K562 treated with DMSO at 1 percent for 4 hours (cell line): ENCODE results near the gene SANBR. TPM values are rescaled to one million over a fixed set of nuclear protein-coding genes. Genes with fewer than 3 reads are reported as not detected.

ENCODE experiments used
- total RNA-seq: library from RNA; unstranded; fragments of 300-600 nt; gene quantifications from 2 replicates; pipeline ENCODE4 v1.2.3, GENCODE V29; 2022; ENCODE audit not compliant: insufficient read depth

SANBR gene
- 4.9 and 5.6 TPM in 2 replicates for total RNA-seq

DNA sequence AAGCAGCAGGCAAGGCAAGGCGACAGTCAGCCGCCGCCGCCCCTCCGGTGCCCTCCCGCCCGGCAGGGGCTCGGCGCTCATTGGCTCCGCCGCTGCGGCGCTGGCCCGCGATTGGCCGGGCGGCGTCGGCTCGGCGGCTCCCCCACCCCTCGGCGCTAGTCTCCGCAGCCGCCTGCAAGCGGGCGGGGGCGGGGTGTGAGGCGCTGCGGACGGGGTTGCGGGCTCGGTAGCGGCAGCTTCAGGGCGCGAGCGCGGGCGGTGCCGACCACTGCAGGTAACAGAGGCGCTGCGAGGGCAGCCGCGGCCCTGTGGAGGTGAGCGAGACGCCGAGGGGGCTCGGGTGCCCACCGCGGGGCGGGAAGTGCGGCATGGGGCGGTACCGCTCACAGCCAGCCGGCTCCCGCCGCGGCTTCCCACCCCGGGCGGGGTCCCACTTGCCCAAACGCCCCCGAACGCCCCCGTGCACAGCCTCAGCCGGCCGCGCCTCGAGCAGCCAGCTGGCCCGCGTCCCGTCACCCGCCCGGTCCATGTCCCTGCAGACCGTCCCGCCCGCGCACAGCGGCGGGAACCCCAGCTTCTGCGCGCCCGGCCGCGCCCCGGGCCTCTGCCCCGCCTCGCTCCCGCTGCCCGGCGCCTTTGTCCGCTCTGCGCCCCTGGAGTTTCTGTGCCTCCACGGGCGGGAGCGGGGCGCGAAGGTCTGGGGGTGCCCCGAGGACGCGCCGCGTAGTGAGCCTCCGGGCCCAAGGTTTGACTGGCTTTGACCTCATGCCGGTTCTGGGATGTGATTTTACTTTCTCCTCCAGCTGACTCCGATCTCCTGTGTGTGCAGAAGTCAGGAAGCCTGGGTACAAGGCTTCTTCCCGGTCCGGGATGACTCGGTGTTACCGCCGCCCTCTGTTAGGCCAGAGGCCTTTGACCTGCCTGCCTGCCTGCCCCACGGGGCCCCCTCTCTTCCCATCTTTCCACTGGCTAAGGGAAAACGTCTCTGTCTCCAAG, at the start of gene SANBR:
SANBR (plus strand) TSS at position 158 of the 996 bp plus-strand sequence. CDS start 4,480 bp downstream, outside the sequence.

DNA sequence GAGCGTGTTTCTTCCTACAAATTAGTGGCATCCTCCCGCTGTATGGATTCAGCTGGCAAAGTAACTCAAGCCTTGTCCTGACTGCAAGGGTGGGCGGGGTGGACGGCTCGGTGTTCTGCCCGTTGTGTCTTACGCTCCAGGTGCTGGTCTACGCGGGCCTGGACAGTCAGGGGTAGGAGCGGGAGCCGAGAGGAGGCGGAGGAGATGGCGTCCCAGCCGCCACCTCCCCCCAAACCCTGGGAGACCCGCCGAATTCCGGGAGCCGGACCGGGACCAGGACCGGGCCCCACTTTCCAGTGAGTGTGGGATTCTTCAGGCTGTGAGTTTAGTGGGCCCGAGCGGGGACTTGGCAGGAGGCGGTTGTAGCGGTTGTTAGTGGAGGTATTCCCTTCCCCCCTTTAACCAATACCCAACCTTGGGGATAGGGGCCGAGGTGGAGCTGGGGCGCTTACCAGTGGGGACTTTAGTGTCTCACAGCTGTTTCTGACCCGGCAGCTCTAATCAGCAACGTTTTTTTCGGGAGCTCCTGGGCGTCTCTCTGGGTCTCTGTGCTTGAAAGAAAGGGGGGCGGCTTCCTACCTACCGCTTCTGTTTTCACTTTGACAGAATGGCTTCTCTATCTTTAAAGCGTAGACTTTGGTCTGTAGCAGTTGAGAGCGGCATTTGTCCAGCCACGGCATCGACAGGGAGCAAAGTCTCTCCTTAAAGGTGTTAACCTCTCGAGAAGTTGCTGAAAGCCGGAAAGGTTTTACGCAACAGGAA, 47.9 kb upstream of the SANBR start, which contains the start of the genes PEX13 and PUS10:
PEX13 (plus strand) TSS at position 165 of the 762 bp plus-strand sequence; CDS start at position 205, 40 bp downstream.
PUS10 (minus strand) TSS at position 700 of the 762 bp plus-strand sequence. CDS start 6,365 bp downstream, outside the sequence.

Other genes starting within 250 kb of the SANBR start
- gene REL, start 184.3 kb upstream of the SANBR start, total RNA-seq: 3.6 and 4.6 TPM in 2 replicates
- 6.1 and 8.3 TPM in 2 replicates for gene PEX13, start 48.2 kb upstream of the SANBR start, total RNA-seq
- gene PUS10, start 47.6 kb upstream of the SANBR start, total RNA-seq: 2.2 and 5.4 TPM in 2 replicates
- gene C2orf74, start 96.3 kb downstream of the SANBR start, total RNA-seq: not detected in 2 replicates